Smooth muscle cell (in vitro differentiated cells): ENCODE data around the gene DCC. TPM values are rescaled to one million over a fixed set of nuclear protein-coding genes. Genes with fewer than 3 reads are reported as not detected.

ENCODE experiments used
- DNase-seq: peaks from one replicate; lab custom pipeline; 2025; ENCODE audit not compliant: unreplicated experiment; lab: John Stamatoyannopoulos, UW
- H2AFZ ChIP-seq: fragments of 200-600 bp; sonication (generic); 2 replicates; pipeline ENCODE4 v1.6.0; 2016; ENCODE audit warnings: antibody characterized with exemption, low read depth, mild to moderate bottlenecking
- H3F3A ChIP-seq: fragments of 200-600 bp; sonication (generic); 2 replicates; pipeline ENCODE4 v1.6.0; 2017; ENCODE audit warnings: antibody characterized with exemption, low read depth
- H3K27ac ChIP-seq: fragments of 200-600 bp; sonication (generic); 2 replicates; pipeline ENCODE4 v1.5.1; 2016; ENCODE audit warnings: low read depth, mild to moderate bottlenecking
- H3K27me3 ChIP-seq: fragments of 200-600 bp; sonication (generic); 2 replicates; pipeline ENCODE4 v1.6.1; 2016; ENCODE audit warnings: low read depth, mild to moderate bottlenecking
- H3K36me3 ChIP-seq: fragments of 200-600 bp; sonication (generic); 2 replicates; pipeline ENCODE4 v1.5.1; 2016; ENCODE audit warnings: low read depth
- H3K4me1 ChIP-seq: fragments of 200-600 bp; sonication (generic); 2 replicates; pipeline ENCODE4 v1.5.1; 2016; ENCODE audit warnings: low read depth
- H3K4me2 ChIP-seq: fragments of 200-600 bp; sonication (generic); 2 replicates; pipeline ENCODE4 v1.6.0; 2016; ENCODE audit warnings: mild to moderate bottlenecking
- H3K4me3 ChIP-seq: fragments of 200-600 bp; sonication (generic); 2 replicates; pipeline ENCODE4 v1.5.1; 2016; ENCODE audit warnings: mild to moderate bottlenecking
- H3K79me2 ChIP-seq: fragments of 200-600 bp; sonication (generic); 2 replicates; pipeline ENCODE4 v1.6.0; 2016; ENCODE audit warnings: low read depth, mild to moderate bottlenecking
- H3K9ac ChIP-seq: fragments of 200-600 bp; sonication (generic); 2 replicates; pipeline ENCODE4 v1.6.0; 2016; ENCODE audit warnings: low read depth
- H3K9me3 ChIP-seq: fragments of 200-600 bp; sonication (generic); replicated peaks from 2 replicates; pipeline ENCODE4 v1.5.1; 2016; ENCODE audit warnings: low read depth
- H4K20me1 ChIP-seq: fragments of 200-600 bp; sonication (generic); 2 replicates; pipeline ENCODE4 v1.6.0; 2016; ENCODE audit warnings: low read depth
- WGBS: methylation state at CpG from one replicate; pipeline ENCODE4 v1.1.7; 2016; ENCODE audit warnings: low lambda C conversion rate; 5-methylcytosine and 5-hydroxymethylcytosine counted together
- polyA plus RNA-seq: library from polyadenylated mRNA; unstranded; fragments of >200 nt; fragmentation: Nextera tagmentation; extraction: Ambion mirVana; gene quantifications from 2 replicates; pipeline ENCODE4 v1.2.1, GENCODE V29; 2016
- total RNA-seq: library from RNA; depleted of rRNA; stranded (reverse); fragments of >200 nt; gene quantifications from 2 replicates; pipeline ENCODE4 v1.2.3, GENCODE V29; 2014
- TF ChIP-seq, protein P1 (sequence below): fragments of 200-600 bp; sonication (generic); IDR thresholded peaks from 2 replicates; pipeline ENCODE4 v1.5.1; 2017; ENCODE audit warnings: borderline replicate concordance, mild to moderate bottlenecking, antibody characterized with exemption; ENCODE audit not compliant: insufficient read depth, poor library complexity, severe bottlenecking

The DCC gene
- total and polyA plus RNA-seq, 2 experiments from 2014 or later, result not detected

DNA sequence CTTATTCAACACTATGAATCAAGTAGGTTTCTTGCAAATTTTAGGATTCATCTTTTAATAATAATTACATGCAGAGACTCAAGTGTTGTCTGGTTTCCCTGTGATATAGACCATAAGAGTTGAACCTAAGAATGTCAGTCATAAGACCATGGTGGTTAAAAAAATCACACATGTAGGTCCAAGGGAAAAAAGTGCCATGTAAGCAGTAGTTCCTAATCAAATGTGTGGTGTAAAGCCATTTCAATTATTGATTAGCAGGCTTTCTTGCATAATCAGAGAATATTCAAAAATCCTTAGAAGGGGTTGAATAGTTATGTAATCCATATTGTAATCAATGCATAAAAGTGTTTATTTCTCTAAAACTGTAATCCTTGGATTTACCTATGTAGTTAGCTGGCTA lies 93.8 kb downstream of the DCC start:
- Histone ChIP-seq H2AFZ (no peak overlapping the region), H3F3A (no peaks in the 10 kb centered on the region), H3K79me2 (no peaks in the 10 kb centered on the region), H3K36me3 (no peaks in the 10 kb centered on the region), H3K27ac (no peak overlapping the region), H3K9ac (no peak overlapping the region), H3K4me3 (no peak overlapping the region), H4K20me1 (no peaks in the 10 kb centered on the region), H3K4me2 (no peak overlapping the region), H3K4me1 (no peaks in the 10 kb centered on the region), H3K9me3 (no peaks in the 10 kb centered on the region), H3K27me3 (peaks cover 76% of the 10 kb centered on the region)
- TF ChIP-seq, protein P1, sequence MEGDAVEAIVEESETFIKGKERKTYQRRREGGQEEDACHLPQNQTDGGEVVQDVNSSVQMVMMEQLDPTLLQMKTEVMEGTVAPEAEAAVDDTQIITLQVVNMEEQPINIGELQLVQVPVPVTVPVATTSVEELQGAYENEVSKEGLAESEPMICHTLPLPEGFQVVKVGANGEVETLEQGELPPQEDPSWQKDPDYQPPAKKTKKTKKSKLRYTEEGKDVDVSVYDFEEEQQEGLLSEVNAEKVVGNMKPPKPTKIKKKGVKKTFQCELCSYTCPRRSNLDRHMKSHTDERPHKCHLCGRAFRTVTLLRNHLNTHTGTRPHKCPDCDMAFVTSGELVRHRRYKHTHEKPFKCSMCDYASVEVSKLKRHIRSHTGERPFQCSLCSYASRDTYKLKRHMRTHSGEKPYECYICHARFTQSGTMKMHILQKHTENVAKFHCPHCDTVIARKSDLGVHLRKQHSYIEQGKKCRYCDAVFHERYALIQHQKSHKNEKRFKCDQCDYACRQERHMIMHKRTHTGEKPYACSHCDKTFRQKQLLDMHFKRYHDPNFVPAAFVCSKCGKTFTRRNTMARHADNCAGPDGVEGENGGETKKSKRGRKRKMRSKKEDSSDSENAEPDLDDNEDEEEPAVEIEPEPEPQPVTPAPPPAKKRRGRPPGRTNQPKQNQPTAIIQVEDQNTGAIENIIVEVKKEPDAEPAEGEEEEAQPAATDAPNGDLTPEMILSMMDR, result no peak
- no peak for DNase-seq

DNA sequence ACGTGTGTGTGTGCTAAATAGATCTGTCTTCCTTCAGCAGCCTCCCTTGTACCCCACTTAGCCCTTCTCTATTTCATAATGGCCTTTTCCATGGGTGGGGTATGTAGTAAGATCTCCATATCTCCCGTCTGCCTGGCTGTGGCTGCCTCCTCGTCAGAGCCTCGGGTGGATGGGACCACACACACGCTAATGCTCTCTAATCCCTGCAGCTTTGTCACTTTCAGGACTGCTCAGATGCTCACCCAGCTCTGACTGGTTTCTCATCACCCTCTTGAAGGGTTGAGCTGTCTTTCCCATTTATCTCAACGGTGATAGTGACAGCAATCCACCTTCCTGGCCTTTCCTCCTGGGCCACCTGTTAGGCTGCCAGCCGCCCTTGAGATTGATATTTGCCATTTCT lies 95.3 kb downstream of the DCC start:
- Histone ChIP-seq H3K27ac (no peak overlapping the region), H3K4me1 (no peaks in the 10 kb centered on the region), H2AFZ (no peak overlapping the region), H3K36me3 (no peaks in the 10 kb centered on the region), H3K79me2 (no peaks in the 10 kb centered on the region), H3K4me3 (no peak overlapping the region), H3K27me3 (peaks cover 76% of the 10 kb centered on the region), H3K4me2 (no peak overlapping the region), H3K9ac (no peak overlapping the region), H3K9me3 (no peaks in the 10 kb centered on the region), H3F3A (no peaks in the 10 kb centered on the region), H4K20me1 (no peaks in the 10 kb centered on the region)
- TF ChIP-seq, protein P1, result no peak
- WGBS, result 48% methylated on average over 7 of the region's 7 CpGs
- no peak for DNase-seq

- H3K36me3 ChIP-seq, result no peaks in the 10 kb centered on the region
- H2AFZ ChIP-seq, result no peak overlapping the region
- no peak overlapping the region for H3K4me3 ChIP-seq
- no peaks in the 10 kb centered on the region for H3K4me1 ChIP-seq
- H4K20me1 ChIP-seq, result no peaks in the 10 kb centered on the region
- no peak overlapping the region for H3K4me2 ChIP-seq
- H3F3A ChIP-seq, result no peaks in the 10 kb centered on the region
- no peak for DNase-seq
- no peaks in the 10 kb centered on the region for H3K79me2 ChIP-seq
- TF ChIP-seq, protein P1, result no peak
- H3K9ac ChIP-seq, result no peak overlapping the region
- H3K9me3 ChIP-seq, result no peaks in the 10 kb centered on the region
- H3K27ac ChIP-seq, result no peak overlapping the region
- peaks cover 86% of the 10 kb centered on the region for H3K27me3 ChIP-seq
Observed at GRCh38 chr18:52437161-52437560, 97.2 kb downstream of the DCC start.

- Histone ChIP-seq H3K36me3 (no peaks in the 10 kb centered on the region), H3K9ac (no peak overlapping the region), H3K4me2 (no peak overlapping the region), H3F3A (no peaks in the 10 kb centered on the region), H3K4me1 (no peaks in the 10 kb centered on the region), H3K27ac (no peak overlapping the region), H4K20me1 (no peaks in the 10 kb centered on the region), H3K4me3 (no peak overlapping the region), H3K9me3 (no peaks in the 10 kb centered on the region), H3K27me3 (peaks cover 84% of the 10 kb centered on the region), H3K79me2 (no peaks in the 10 kb centered on the region), H2AFZ (no peak overlapping the region)
- no peak for DNase-seq
- TF ChIP-seq, protein P1, result no peak
- 74% methylated on average over 4 of the region's 4 CpGs for WGBS
Observed at GRCh38 chr18:52439457-52439856, 99.5 kb downstream of the DCC start.
